ENCODE results near the gene ARFGEF2. TPM values are rescaled to one million over a fixed set of nuclear protein-coding genes. Genes with fewer than 3 reads are reported as not detected.
A peak's percentile ranks its signal among the peaks of the same experiment; 100 is the strongest.

Gene ARFGEF2
- total RNA-seq, 1 donor from 2014 or later = 26.7 TPM

- no peak for TF ChIP-seq CTCF (conservative IDR thresholded peaks at IDR 0.05)
- H3K27me3 Mint-ChIP-seq = no peaks in the 10 kb centered on the region
- peaks cover under 1% of the 10 kb centered on the region for H3K36me3 Mint-ChIP-seq
- H3K4me3 Mint-ChIP-seq = no peak overlapping the region
- DNase-seq (ENCODE audit: extremely low spot score, unreplicated experiment) = no peak
- H3K4me1 Mint-ChIP-seq (ENCODE audit: unreplicated experiment) = no peaks in the 10 kb centered on the region
- no peaks in the 10 kb centered on the region for H3K9me3 Mint-ChIP-seq
- H3K27ac Mint-ChIP-seq = no peak overlapping the region
Observed at GRCh38 chr20:49039854-49040253, 118.3 kb downstream of the ARFGEF2 start.

DNA sequence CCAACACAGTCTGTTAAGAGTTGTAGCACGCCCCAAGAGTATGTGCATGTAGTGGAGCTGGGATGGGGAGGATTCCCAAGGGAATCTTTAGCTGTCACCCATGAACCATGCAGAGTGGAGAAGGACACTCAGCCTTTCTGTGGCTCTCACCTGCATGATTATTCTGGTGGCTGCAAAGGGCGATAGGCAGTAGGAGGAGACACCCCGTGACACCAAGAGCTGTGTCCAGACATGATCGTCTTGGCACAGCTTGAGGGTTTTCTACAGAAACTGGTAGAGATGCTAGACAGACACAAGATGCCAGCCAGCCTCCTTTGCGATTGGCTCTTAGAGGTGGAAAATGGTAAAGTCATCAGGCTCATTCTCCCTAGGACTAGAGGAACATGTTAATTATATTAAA is 121.5 kb downstream of the ARFGEF2 start:
- no peak for TF ChIP-seq CTCF (conservative IDR thresholded peaks at IDR 0.05)
- no peak for DNase-seq (ENCODE audit: extremely low spot score, unreplicated experiment)
- Mint-ChIP-seq H3K9me3 (no peaks in the 10 kb centered on the region), H3K27ac (peak overlapping the region; percentile 73), H3K4me1 (ENCODE audit: unreplicated experiment) (peaks cover 12% of the 10 kb centered on the region), H3K36me3 (no peaks in the 10 kb centered on the region), H3K4me3 (no peak overlapping the region), H3K27me3 (no peaks in the 10 kb centered on the region)

DNA sequence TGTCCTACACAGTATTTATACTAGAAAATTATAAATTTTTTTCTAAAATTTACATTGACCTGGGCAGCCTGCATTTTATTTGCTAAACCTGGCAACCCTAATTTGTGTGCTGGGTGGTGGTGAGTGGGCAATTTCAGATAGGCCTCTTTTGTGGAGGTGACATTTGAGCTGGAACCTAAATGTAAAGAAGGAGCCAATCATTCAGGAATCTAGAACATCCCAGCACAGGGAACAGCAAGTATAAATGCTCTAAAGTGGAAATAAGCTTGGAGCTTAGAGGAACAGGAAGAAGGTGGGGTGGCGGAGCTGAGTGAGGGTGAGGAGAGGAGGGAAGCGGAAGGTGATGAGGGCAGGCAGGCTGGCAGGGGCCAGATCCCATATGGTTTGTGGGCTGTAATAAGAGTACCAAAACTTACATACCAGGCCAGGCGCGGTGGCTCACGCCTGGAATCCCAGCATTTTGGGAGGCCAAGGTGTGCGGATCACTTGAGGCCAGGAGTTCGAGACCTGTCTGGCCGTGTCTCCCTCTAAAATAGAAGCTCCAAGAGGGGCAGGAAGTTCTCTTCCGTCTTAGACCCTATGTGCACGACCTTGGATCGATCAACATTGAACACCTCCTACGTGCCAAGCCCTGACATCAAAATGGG is 124.1 kb downstream of the ARFGEF2 start:
- Mint-ChIP-seq H3K27me3 (no peaks in the 10 kb centered on the region), H3K4me1 (ENCODE audit: unreplicated experiment) (peaks cover 19% of the 10 kb centered on the region), H3K27ac (peak overlapping the region; percentile 99), H3K36me3 (peaks cover 12% of the 10 kb centered on the region), H3K9me3 (no peaks in the 10 kb centered on the region), H3K4me3 (peak overlapping the region; percentile 98)
- TF ChIP-seq CTCF (conservative IDR thresholded peaks at IDR 0.05) = no peak
- DNase-seq (ENCODE audit: extremely low spot score, unreplicated experiment) = no peak

- no peaks in the 10 kb centered on the region for H3K27me3 Mint-ChIP-seq
- TF ChIP-seq CTCF (conservative IDR thresholded peaks at IDR 0.05) = peak; percentile 66
- peaks cover 19% of the 10 kb centered on the region for H3K4me1 Mint-ChIP-seq (ENCODE audit: unreplicated experiment)
- no peaks in the 10 kb centered on the region for H3K9me3 Mint-ChIP-seq
- peak within 1 kb of the TSS; percentile 98 for H3K4me3 Mint-ChIP-seq
- H3K36me3 Mint-ChIP-seq = peaks cover 12% of the 10 kb centered on the region
- DNase-seq (ENCODE audit: extremely low spot score, unreplicated experiment) = peak; percentile 97
- peak within 1 kb of the TSS; percentile 99 for H3K27ac Mint-ChIP-seq
Observed at GRCh38 chr20:49046087-49046900, 124.8 kb downstream of the ARFGEF2 start, which contains the start of gene CSE1L. Gene CSE1L, plus strand, starts transcription at chr20:49046312. Its CDS starts 12,152 bp downstream, at chr20:49058464.

- TF ChIP-seq CTCF (conservative IDR thresholded peaks at IDR 0.05) = no peak
- H3K27me3 Mint-ChIP-seq = no peaks in the 10 kb centered on the region
- H3K4me1 Mint-ChIP-seq (ENCODE audit: unreplicated experiment) = peaks cover 30% of the 10 kb centered on the region
- peak overlapping the region; percentile 28 for H3K27ac Mint-ChIP-seq
- peaks cover 26% of the 10 kb centered on the region for H3K36me3 Mint-ChIP-seq
- no peak overlapping the region for H3K4me3 Mint-ChIP-seq
- no peaks in the 10 kb centered on the region for H3K9me3 Mint-ChIP-seq
- no peak for DNase-seq (ENCODE audit: extremely low spot score, unreplicated experiment)
Observed at GRCh38 chr20:49052334-49052733, 130.8 kb downstream of the ARFGEF2 start.

Measured in type B pancreatic cell (in vitro differentiated cells).